Measurements from ENCODE around the gene SLC20A1. TPM values are rescaled to one million over a fixed set of nuclear protein-coding genes. Genes with fewer than 3 reads are reported as not detected.
A peak's percentile ranks its signal among the peaks of the same experiment; 100 is the strongest.

SLC20A1 gene
- total RNA-seq, 1 donor from 2014 or later: 96.7 TPM

GRCh38 chr2:112692495-112692911 is 46.8 kb downstream of the SLC20A1 start:
- Mint-ChIP-seq H3K4me1 (ENCODE audit: low read depth, unreplicated experiment) (peaks cover 21% of the 10 kb centered on the region), H3K9me3 (ENCODE audit: unreplicated experiment) (no peaks in the 10 kb centered on the region), H3K36me3 (ENCODE audit: low read depth, unreplicated experiment) (no peaks in the 10 kb centered on the region), H3K27me3 (ENCODE audit: low read depth, unreplicated experiment) (peaks cover 8% of the 10 kb centered on the region), H3K4me3 (ENCODE audit: unreplicated experiment) (no peak overlapping the region), H3K27ac (ENCODE audit: unreplicated experiment) (peak overlapping the region; percentile 96)
- no peak overlapping the region for H2AFZ ChIP-seq (ENCODE audit: low read depth, low read length)
- peak overlapping the region; percentile 42 for H3K9ac ChIP-seq (ENCODE audit: low read length)
- FAIRE-seq (peak; percentile 97), DNase-seq (ENCODE audit: low read depth) (peak; percentile 90)
- no peaks in the 10 kb centered on the region for H3K9me3 ChIP-seq (ENCODE audit: insufficient read depth, low read depth, low read length)
- H3K4me2 ChIP-seq (ENCODE audit: low read length): peak overlapping the region; percentile 67
- H3K36me3 ChIP-seq (ENCODE audit: insufficient read depth, low read length): no peaks in the 10 kb centered on the region
- peak overlapping the region; percentile 73 for H3K27ac ChIP-seq (ENCODE audit: low read depth, low read length)
- no peaks in the 10 kb centered on the region for H4K20me1 ChIP-seq (ENCODE audit: insufficient read depth, low read length)
- no peaks in the 10 kb centered on the region for H3K79me2 ChIP-seq (ENCODE audit: insufficient read depth, low read length)
- no peak overlapping the region for H3K4me3 ChIP-seq (ENCODE audit: insufficient read depth, low read depth, low read length)
- TF ChIP-seq EZH2 (IDR thresholded peaks at IDR 0.05; ENCODE audit: insufficient read depth, low read length): no peak
- TF ChIP-seq CTCF (IDR thresholded peaks at IDR 0.05; ENCODE audit: insufficient read depth, low read depth, low read length): no peak
- peaks cover 21% of the 10 kb centered on the region for H3K4me1 ChIP-seq (ENCODE audit: insufficient read depth, low read length)
- no peaks in the 10 kb centered on the region for H3K27me3 ChIP-seq (ENCODE audit: insufficient read depth, low read length)

GRCh38 chr2:112692918-112693317 is 47.2 kb downstream of the SLC20A1 start:
- no peak overlapping the region for H2AFZ ChIP-seq (ENCODE audit: low read depth, low read length)
- Mint-ChIP-seq H3K4me1 (ENCODE audit: low read depth, unreplicated experiment) (peaks cover 21% of the 10 kb centered on the region), H3K27me3 (ENCODE audit: low read depth, unreplicated experiment) (peaks cover 6% of the 10 kb centered on the region), H3K27ac (ENCODE audit: unreplicated experiment) (peak overlapping the region; percentile 96), H3K4me3 (ENCODE audit: unreplicated experiment) (no peak overlapping the region), H3K36me3 (ENCODE audit: low read depth, unreplicated experiment) (no peaks in the 10 kb centered on the region), H3K9me3 (ENCODE audit: unreplicated experiment) (no peaks in the 10 kb centered on the region)
- peak overlapping the region; percentile 67 for H3K4me2 ChIP-seq (ENCODE audit: low read length)
- peak overlapping the region; percentile 73 for H3K27ac ChIP-seq (ENCODE audit: low read depth, low read length)
- no peaks in the 10 kb centered on the region for H3K27me3 ChIP-seq (ENCODE audit: insufficient read depth, low read length)
- no peaks in the 10 kb centered on the region for H3K36me3 ChIP-seq (ENCODE audit: insufficient read depth, low read length)
- H3K4me1 ChIP-seq (ENCODE audit: insufficient read depth, low read length): peaks cover 21% of the 10 kb centered on the region
- H3K4me3 ChIP-seq (ENCODE audit: insufficient read depth, low read depth, low read length): no peak overlapping the region
- H4K20me1 ChIP-seq (ENCODE audit: insufficient read depth, low read length): no peaks in the 10 kb centered on the region
- H3K9ac ChIP-seq (ENCODE audit: low read length): peak overlapping the region; percentile 42
- no peak for TF ChIP-seq CTCF (IDR thresholded peaks at IDR 0.05; ENCODE audit: insufficient read depth, low read depth, low read length)
- TF ChIP-seq EZH2 (IDR thresholded peaks at IDR 0.05; ENCODE audit: insufficient read depth, low read length): no peak
- H3K9me3 ChIP-seq (ENCODE audit: insufficient read depth, low read depth, low read length): no peaks in the 10 kb centered on the region
- FAIRE-seq: no peak
- H3K79me2 ChIP-seq (ENCODE audit: insufficient read depth, low read length): no peaks in the 10 kb centered on the region
- peak; percentile 19 for DNase-seq (ENCODE audit: low read depth)

- H4K20me1 ChIP-seq (ENCODE audit: insufficient read depth, low read length): no peaks in the 10 kb centered on the region
- no peak overlapping the region for H3K4me3 ChIP-seq (ENCODE audit: insufficient read depth, low read depth, low read length)
- FAIRE-seq: no peak
- H3K4me3 Mint-ChIP-seq (ENCODE audit: unreplicated experiment): no peak overlapping the region
- no peaks in the 10 kb centered on the region for H3K79me2 ChIP-seq (ENCODE audit: insufficient read depth, low read length)
- H3K27ac ChIP-seq (ENCODE audit: low read depth, low read length): no peak overlapping the region
- no peak overlapping the region for H3K9ac ChIP-seq (ENCODE audit: low read length)
- H3K36me3 ChIP-seq (ENCODE audit: insufficient read depth, low read length): no peaks in the 10 kb centered on the region
- H3K36me3 Mint-ChIP-seq (ENCODE audit: low read depth, unreplicated experiment): no peaks in the 10 kb centered on the region
- peaks cover 21% of the 10 kb centered on the region for H3K4me1 ChIP-seq (ENCODE audit: insufficient read depth, low read length)
- H3K9me3 Mint-ChIP-seq (ENCODE audit: unreplicated experiment): no peaks in the 10 kb centered on the region
- H3K27me3 Mint-ChIP-seq (ENCODE audit: low read depth, unreplicated experiment): peaks cover 6% of the 10 kb centered on the region
- peaks cover 21% of the 10 kb centered on the region for H3K4me1 Mint-ChIP-seq (ENCODE audit: low read depth, unreplicated experiment)
- H2AFZ ChIP-seq (ENCODE audit: low read depth, low read length): no peak overlapping the region
- no peaks in the 10 kb centered on the region for H3K9me3 ChIP-seq (ENCODE audit: insufficient read depth, low read depth, low read length)
- TF ChIP-seq EZH2 (IDR thresholded peaks at IDR 0.05; ENCODE audit: insufficient read depth, low read length) (no peak), CTCF (IDR thresholded peaks at IDR 0.05; ENCODE audit: insufficient read depth, low read depth, low read length) (no peak)
- H3K27me3 ChIP-seq (ENCODE audit: insufficient read depth, low read length): no peaks in the 10 kb centered on the region
- H3K27ac Mint-ChIP-seq (ENCODE audit: unreplicated experiment): no peak overlapping the region
- no peak for DNase-seq (ENCODE audit: low read depth)
- no peak overlapping the region for H3K4me2 ChIP-seq (ENCODE audit: low read length)
These were observed 47.9 kb downstream of the SLC20A1 start for GRCh38 chr2:112693596-112693995.

Data from astrocyte (in vitro differentiated cells and primary cell).